GM21515 (cell line): ENCODE data around the gene ANXA8.
"Not testable (repeated sequence)": the region's sequence is repeated elsewhere in the genome, so short reads cannot be mapped to it uniquely, and the experiment has no call there.

Experiments
- ATAC-seq: cut with Tn5 transposase; IDR thresholded peaks from one replicate; pipeline ENCODE4 v1.9.1; 2021; ENCODE audit not compliant: unreplicated experiment

Gene ANXA8

DNA sequence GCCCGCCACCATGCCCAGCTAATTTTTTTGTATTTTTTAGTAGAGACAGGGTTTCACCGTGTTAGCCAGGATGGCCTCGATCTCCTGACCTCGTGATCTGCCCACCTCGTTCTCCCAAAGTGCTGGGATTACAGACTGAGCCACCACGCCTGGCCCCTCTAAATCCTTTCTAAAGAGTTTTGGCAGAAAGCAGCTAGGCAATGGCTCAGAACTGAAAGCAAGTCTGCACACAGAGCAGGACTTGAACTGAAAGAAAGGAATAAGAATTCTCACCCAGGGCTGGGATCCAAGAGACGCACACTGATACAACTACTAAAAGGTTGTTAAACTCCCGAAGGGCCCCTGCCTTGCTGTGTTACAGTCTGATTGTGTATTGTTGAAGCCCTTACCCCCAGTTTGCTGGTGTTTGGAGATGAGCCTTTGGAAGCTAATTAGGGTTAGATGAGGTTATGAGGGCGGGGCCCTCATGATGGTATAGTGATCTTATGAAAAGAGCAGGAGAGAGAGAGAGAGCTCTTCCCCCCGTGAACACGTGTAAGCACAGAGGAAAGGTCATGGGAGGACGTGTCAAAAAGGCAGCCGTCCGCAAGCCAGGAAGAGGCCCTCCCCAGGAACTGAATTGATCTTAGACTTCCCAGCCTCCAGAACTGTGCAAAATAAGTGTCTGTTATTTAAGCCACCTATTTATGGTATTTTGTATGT lies 18.5 kb downstream of the ANXA8 start:
- ATAC-seq = not testable (repeated sequence)

GRCh38 chr10:47462577-47463358 lies 21.1 kb downstream of the ANXA8 start:
- ATAC-seq = not testable (repeated sequence)

- ATAC-seq = not testable (repeated sequence)
Observed at GRCh38 chr10:47461261-47461687, 22.6 kb downstream of the ANXA8 start.

GRCh38 chr10:47458466-47459154 lies 25.3 kb downstream of the ANXA8 start:
- no peak for ATAC-seq

- ATAC-seq = no peak
Observed at GRCh38 chr10:47457826-47458225, 26.1 kb downstream of the ANXA8 start.

DNA sequence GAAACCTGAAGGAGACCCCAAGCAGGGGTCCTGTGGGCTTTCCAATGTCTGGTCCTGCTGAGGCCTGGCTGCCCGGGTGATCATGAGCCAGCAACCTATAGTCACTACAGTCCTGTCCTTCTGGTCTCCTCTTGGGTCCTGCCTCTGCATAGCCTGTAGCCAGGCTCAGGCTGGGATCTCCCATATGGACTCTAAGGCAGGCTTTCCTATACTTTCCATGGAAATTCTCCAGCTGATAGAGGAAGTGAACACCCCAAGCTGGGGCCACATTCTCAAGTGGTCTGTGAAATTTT lies 26.4 kb downstream of the ANXA8 start:
- no peak for ATAC-seq

DNA sequence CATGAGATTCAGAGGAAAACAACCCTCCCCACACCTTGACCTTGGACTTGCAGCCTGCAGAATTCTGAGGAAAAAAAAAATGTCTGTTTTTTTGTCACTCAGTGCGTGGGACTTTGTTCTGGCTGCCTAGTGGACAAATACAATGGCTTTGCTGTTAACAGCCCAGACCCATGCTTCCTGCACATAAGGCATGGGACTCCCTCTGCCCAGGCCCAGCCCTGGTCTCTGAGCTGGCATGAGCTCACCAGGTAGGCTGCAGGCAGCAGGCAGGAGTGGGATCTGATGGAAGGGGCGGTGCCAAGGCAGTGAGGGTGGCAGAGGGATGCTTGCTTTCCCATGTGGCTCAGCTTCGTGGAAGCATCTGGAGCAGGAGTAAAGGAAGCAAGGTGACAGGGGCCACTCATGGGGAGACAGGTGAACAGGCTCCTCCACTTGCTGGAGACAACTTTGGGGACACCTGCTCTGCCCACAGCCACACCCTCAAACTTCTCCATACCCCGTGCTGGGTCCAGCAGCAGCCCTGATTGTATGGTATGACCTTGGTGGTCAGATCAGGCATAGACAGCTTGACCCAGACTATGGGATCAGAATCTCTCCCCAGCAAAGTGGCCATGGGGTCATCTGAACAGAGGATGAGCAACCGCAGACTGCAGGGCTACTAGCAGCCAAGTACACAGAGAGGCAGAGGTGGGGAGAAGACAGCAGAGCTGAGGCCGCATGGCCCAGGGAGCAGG lies 27.0 kb downstream of the ANXA8 start:
- ATAC-seq = no peak

GRCh38 chr10:47456079-47456785 lies 27.7 kb downstream of the ANXA8 start:
- ATAC-seq = no peak

GRCh38 chr10:47455350-47456078 lies 28.4 kb downstream of the ANXA8 start:
- ATAC-seq = not testable (repeated sequence)

DNA sequence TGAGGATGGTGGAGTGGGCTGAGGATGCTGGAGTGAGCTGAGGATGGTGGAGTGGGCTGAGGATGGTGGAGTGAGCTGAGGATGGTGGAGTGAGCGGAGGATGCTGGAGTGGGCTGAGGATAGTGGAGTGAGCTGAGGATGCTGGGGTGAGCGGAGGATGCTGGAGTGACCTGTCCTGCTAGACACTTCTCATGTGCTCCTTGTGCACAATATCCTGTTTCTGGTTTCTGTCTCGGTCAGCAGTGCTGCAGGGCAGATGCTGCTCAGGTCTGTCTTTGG lies 29.2 kb downstream of the ANXA8 start:
- ATAC-seq = no peak

GRCh38 chr10:47454008-47454779 lies 29.7 kb downstream of the ANXA8 start:
- no peak for ATAC-seq

DNA sequence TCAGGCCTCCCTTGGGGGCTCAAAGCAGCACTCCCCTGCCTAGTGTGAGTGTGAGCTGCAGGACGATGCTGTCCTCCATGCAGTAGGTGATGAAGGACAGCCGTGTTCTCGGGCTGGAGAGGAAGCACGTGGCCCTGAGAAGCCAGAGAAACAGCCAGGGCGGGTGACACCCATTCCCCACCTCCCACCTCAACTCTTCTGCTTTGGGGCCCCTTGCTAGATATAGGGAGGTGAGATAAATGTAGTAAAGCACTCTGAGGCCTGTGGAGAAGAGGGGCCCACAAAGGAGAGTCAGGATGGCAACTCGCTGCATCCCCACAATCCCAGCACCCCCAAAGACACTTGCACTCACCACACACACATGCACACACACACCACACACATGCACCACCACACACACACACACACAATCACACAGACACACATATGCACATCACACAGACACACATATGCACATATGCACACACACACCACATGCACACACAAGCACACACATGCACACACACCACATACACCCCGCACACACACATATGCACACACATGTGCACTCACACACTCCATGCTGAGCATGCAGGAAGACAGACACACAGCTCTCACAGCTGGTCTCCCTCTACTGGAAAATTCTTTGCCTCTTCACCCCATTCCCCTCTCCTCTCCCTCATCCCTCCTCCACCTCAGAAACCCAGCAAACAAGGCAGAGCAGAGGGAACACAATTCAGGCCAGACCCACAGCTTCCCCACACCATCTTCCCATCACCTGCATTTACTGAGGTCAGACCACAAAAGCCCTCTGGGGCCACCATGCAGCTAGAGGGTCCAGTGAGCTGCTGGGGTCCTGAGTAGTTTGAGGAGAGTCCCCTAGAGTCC lies 30.5 kb downstream of the ANXA8 start:
- ATAC-seq = no peak

DNA sequence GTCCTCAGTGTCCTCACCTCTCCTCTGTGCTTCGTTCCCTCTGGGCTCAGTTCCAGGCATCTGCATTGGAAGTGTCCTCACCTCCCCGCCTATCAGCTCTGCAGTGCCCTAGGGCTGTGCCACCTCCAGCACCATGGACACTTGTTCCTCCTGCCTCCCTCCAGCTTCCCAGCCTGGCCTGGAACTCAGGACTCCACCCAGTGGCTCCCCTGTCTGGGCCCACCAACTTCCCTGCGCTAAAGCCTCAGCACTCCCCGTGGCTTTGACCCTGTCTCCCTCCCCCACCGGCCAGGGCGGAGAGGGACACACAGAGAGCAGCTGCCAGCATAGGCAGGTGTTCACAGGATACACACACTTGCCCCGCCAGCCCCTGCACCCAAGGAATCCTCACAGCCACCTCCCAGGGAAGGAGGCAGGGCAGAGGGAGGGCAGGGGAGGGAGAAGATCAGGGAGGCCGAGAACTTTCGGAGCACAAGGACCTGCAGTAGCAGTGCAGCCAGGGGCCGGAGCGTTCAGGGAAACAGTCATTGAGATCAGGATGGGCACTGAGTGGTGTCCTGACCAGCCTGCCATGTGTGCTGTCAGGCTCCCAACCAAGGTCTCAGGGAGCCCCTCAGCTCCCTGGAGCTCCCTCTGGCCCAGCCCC lies 31.3 kb downstream of the ANXA8 start:
- ATAC-seq = no peak

- ATAC-seq = no peak
Observed at GRCh38 chr10:47451998-47452494, 31.9 kb downstream of the ANXA8 start.

DNA sequence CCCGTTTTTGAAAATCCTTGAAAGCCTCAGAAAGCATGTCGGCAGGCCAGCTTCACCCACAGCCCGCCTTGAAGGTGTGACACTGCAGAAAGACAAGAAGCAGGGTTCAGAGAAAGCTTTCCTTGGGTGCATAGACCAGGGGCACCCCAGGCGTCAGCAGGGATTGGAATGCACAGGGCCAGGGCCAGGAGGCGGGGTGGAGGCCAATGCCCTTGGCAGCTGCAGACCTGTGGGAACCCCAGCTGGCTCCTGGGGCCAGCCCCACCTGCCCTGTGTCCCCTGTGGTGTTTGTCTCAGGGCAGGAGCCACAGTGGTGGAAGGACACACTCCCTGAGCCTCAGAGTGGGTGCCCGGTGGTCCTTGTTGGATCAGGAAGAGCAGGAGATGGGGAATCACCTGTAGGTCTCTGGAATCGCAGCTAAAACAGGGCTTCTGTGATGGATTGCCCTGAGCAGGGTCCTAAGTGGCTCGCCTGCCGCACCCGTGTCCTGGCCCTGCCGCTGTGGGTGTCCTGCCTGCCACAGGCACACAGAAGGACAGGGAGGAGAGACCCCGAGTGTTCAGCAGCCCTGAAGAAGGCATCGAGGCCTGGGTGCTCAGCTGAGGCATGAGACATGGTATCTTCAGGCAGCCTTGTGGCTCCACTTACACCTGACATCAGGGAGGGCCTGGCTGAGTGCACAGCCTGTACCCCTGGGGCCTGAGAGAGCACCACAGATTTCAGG lies 32.5 kb downstream of the ANXA8 start:
- ATAC-seq = no peak

DNA sequence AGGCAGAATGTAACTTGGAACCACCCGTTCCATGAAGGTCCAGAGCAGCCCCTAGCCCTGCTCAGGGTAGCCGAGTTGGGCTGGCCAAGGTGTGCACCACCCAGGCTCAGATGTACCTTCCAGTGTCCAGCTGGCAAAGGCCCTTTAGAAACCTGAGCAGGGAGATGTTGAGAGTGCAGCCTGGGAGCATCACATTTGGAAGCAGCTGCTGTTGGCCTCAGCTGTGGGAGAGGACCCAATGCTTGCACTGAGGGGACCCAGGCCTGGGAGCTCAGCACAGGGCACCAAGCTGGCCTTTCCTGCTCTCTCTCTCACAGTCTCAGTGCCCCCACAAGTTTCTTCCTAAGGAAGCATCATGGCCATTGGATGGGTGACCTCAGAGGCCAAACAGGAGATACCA lies 33.5 kb downstream of the ANXA8 start:
- ATAC-seq = no peak

GRCh38 chr10:47449979-47450378 lies 33.9 kb downstream of the ANXA8 start:
- ATAC-seq = no peak
